ENCODE data around the gene CCDC18. TPM values are rescaled to one million over a fixed set of nuclear protein-coding genes. Genes with fewer than 3 reads are reported as not detected.

Gene CCDC18
- total and polyA plus RNA-seq, 2 experiments from 2014 or later = 16.3 to 47.9 TPM

DNA sequence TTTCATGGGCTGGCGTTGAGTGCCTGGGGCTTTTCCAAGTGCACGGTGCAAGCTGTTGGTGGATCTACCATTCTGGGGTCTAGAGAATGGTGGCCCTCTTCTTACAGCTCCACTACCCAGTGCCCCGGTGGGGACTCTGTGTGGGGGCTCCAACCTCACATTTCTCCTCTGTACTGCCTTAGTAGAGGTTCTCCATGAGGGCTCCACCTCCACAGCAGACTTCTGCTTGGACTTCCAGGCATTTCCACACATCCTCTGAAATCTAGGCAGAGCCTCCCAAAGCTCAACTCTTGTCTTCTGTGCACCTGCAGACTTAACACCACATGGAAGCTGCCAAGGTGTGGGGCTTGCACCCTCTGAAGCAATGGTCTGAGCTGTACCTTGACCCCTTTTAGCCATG, 82.1 kb downstream of the CCDC18 start:
- ATAC-seq = no peak
- no peaks in the 10 kb centered on the region for H3F3A ChIP-seq (replicated peaks; ENCODE audit: low read depth)
- TF ChIP-seq EZH2phosphoT487 (IDR thresholded peaks at IDR 0.05; ENCODE audit: unreplicated experiment) = no peak
- TF ChIP-seq CREB1 (CRISPR knock-in tag; IDR thresholded peaks at IDR 0.05; ENCODE audit: low read depth) = no peak
- no peak for TF ChIP-seq ZNF331 (CRISPR knock-in tag; IDR thresholded peaks at IDR 0.05; ENCODE audit: low read depth)
- TF ChIP-seq, protein P1, sequence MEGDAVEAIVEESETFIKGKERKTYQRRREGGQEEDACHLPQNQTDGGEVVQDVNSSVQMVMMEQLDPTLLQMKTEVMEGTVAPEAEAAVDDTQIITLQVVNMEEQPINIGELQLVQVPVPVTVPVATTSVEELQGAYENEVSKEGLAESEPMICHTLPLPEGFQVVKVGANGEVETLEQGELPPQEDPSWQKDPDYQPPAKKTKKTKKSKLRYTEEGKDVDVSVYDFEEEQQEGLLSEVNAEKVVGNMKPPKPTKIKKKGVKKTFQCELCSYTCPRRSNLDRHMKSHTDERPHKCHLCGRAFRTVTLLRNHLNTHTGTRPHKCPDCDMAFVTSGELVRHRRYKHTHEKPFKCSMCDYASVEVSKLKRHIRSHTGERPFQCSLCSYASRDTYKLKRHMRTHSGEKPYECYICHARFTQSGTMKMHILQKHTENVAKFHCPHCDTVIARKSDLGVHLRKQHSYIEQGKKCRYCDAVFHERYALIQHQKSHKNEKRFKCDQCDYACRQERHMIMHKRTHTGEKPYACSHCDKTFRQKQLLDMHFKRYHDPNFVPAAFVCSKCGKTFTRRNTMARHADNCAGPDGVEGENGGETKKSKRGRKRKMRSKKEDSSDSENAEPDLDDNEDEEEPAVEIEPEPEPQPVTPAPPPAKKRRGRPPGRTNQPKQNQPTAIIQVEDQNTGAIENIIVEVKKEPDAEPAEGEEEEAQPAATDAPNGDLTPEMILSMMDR (conservative IDR thresholded peaks at IDR 0.05; ENCODE audit: low read depth in 2 of 2) = no peak
- TF ChIP-seq EZH2 (IDR thresholded peaks at IDR 0.05; ENCODE audit: low read depth, unreplicated experiment) = no peak
- TF ChIP-seq, protein P2, sequence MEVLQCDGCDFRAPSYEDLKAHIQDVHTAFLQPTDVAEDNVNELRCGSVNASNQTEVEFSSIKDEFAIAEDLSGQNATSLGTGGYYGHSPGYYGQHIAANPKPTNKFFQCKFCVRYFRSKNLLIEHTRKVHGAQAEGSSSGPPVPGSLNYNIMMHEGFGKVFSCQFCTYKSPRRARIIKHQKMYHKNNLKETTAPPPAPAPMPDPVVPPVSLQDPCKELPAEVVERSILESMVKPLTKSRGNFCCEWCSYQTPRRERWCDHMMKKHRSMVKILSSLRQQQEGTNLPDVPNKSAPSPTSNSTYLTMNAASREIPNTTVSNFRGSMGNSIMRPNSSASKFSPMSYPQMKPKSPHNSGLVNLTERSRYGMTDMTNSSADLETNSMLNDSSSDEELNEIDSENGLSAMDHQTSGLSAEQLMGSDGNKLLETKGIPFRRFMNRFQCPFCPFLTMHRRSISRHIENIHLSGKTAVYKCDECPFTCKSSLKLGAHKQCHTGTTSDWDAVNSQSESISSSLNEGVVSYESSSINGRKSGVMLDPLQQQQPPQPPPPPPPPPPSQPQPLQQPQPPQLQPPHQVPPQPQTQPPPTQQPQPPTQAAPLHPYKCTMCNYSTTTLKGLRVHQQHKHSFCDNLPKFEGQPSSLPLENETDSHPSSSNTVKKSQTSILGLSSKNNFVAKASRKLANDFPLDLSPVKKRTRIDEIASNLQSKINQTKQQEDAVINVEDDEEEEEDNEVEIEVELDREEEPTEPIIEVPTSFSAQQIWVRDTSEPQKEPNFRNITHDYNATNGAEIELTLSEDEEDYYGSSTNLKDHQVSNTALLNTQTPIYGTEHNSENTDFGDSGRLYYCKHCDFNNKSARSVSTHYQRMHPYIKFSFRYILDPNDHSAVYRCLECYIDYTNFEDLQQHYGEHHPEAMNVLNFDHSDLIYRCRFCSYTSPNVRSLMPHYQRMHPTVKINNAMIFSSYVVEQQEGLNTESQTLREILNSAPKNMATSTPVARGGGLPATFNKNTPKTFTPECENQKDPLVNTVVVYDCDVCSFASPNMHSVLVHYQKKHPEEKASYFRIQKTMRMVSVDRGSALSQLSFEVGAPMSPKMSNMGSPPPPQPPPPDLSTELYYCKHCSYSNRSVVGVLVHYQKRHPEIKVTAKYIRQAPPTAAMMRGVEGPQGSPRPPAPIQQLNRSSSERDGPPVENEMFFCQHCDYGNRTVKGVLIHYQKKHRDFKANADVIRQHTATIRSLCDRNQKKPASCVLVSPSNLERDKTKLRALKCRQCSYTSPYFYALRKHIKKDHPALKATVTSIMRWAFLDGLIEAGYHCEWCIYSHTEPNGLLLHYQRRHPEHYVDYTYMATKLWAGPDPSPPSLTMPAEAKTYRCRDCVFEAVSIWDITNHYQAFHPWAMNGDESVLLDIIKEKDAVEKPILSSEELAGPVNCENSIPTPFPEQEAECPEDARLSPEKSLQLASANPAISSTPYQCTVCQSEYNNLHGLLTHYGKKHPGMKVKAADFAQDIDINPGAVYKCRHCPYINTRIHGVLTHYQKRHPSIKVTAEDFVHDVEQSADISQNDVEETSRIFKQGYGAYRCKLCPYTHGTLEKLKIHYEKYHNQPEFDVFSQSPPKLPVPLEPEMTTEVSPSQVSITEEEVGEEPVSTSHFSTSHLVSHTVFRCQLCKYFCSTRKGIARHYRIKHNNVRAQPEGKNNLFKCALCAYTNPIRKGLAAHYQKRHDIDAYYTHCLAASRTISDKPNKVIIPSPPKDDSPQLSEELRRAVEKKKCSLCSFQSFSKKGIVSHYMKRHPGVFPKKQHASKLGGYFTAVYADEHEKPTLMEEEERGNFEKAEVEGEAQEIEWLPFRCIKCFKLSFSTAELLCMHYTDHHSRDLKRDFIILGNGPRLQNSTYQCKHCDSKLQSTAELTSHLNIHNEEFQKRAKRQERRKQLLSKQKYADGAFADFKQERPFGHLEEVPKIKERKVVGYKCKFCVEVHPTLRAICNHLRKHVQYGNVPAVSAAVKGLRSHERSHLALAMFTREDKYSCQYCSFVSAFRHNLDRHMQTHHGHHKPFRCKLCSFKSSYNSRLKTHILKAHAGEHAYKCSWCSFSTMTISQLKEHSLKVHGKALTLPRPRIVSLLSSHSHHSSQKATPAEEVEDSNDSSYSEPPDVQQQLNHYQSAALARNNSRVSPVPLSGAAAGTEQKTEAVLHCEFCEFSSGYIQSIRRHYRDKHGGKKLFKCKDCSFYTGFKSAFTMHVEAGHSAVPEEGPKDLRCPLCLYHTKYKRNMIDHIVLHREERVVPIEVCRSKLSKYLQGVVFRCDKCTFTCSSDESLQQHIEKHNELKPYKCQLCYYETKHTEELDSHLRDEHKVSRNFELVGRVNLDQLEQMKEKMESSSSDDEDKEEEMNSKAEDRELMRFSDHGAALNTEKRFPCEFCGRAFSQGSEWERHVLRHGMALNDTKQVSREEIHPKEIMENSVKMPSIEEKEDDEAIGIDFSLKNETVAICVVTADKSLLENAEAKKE (CRISPR knock-in tag; IDR thresholded peaks at IDR 0.05) = no peak
- no peak for TF ChIP-seq ZNF114 (CRISPR knock-in tag; IDR thresholded peaks at IDR 0.05)
- TF ChIP-seq STAT1 (IDR thresholded peaks at IDR 0.05; ENCODE audit: unreplicated experiment) = no peak
- no peak for TF ChIP-seq POLR2AphosphoS5 (IDR thresholded peaks at IDR 0.05; ENCODE audit: low read depth)
- TF ChIP-seq NANOG (IDR thresholded peaks at IDR 0.05; ENCODE audit: borderline replicate concordance) = no peak
- no peak for TF ChIP-seq JUNB (IDR thresholded peaks at IDR 0.05; ENCODE audit: unreplicated experiment)
- TF ChIP-seq, protein P3, sequence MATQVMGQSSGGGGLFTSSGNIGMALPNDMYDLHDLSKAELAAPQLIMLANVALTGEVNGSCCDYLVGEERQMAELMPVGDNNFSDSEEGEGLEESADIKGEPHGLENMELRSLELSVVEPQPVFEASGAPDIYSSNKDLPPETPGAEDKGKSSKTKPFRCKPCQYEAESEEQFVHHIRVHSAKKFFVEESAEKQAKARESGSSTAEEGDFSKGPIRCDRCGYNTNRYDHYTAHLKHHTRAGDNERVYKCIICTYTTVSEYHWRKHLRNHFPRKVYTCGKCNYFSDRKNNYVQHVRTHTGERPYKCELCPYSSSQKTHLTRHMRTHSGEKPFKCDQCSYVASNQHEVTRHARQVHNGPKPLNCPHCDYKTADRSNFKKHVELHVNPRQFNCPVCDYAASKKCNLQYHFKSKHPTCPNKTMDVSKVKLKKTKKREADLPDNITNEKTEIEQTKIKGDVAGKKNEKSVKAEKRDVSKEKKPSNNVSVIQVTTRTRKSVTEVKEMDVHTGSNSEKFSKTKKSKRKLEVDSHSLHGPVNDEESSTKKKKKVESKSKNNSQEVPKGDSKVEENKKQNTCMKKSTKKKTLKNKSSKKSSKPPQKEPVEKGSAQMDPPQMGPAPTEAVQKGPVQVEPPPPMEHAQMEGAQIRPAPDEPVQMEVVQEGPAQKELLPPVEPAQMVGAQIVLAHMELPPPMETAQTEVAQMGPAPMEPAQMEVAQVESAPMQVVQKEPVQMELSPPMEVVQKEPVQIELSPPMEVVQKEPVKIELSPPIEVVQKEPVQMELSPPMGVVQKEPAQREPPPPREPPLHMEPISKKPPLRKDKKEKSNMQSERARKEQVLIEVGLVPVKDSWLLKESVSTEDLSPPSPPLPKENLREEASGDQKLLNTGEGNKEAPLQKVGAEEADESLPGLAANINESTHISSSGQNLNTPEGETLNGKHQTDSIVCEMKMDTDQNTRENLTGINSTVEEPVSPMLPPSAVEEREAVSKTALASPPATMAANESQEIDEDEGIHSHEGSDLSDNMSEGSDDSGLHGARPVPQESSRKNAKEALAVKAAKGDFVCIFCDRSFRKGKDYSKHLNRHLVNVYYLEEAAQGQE (IDR thresholded peaks at IDR 0.05; ENCODE audit: unreplicated experiment) = no peak
- TF ChIP-seq, protein P4, sequence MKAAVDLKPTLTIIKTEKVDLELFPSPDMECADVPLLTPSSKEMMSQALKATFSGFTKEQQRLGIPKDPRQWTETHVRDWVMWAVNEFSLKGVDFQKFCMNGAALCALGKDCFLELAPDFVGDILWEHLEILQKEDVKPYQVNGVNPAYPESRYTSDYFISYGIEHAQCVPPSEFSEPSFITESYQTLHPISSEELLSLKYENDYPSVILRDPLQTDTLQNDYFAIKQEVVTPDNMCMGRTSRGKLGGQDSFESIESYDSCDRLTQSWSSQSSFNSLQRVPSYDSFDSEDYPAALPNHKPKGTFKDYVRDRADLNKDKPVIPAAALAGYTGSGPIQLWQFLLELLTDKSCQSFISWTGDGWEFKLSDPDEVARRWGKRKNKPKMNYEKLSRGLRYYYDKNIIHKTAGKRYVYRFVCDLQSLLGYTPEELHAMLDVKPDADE (IDR thresholded peaks at IDR 0.05) = no peak
- no peak overlapping the region for H3K4me3 ChIP-seq
- peaks cover 48% of the 10 kb centered on the region for H3K36me3 ChIP-seq (ENCODE audit: insufficient read depth)
- H3K27me3 ChIP-seq (ENCODE audit: insufficient read depth) = no peaks in the 10 kb centered on the region
- H3K4me2 ChIP-seq = no peak overlapping the region
- no peaks in the 10 kb centered on the region for H4K20me1 ChIP-seq (replicated peaks; ENCODE audit: insufficient read depth)
- no peak for DNase-seq (ENCODE audit: low spot score)
- H3K27me3 Mint-ChIP-seq (ENCODE audit: insufficient read depth, low read depth, poor library complexity) = peaks cover 8% of the 10 kb centered on the region
- H3K4me1 ChIP-seq (ENCODE audit: insufficient read depth) = no peaks in the 10 kb centered on the region
- no peaks in the 10 kb centered on the region for H3K79me2 ChIP-seq (replicated peaks; ENCODE audit: insufficient read depth)
- no peak overlapping the region for H3K27ac Mint-ChIP-seq
- no peaks in the 10 kb centered on the region for H3K9me2 ChIP-seq (ENCODE audit: insufficient read depth)
- no peaks in the 10 kb centered on the region for H3K4me1 Mint-ChIP-seq
- H3K36me3 Mint-ChIP-seq (ENCODE audit: low read depth) = peaks cover 85% of the 10 kb centered on the region
- no peak overlapping the region for H3K27ac ChIP-seq (ENCODE audit: low read depth)
- H3K9me3 Mint-ChIP-seq = peaks cover 69% of the 10 kb centered on the region
- H3K4me3 Mint-ChIP-seq = no peak overlapping the region
- H2AFZ ChIP-seq = no peak overlapping the region
